GM19395 (cell line): ENCODE measurements around the gene REXO1.
A peak's percentile ranks its signal among the peaks of the same experiment; 100 is the strongest.
"Not testable (repeated sequence)": the region's sequence is repeated elsewhere in the genome, so short reads cannot be mapped to it uniquely, and the experiment has no call there.

Experiments
- ATAC-seq: cut with Tn5 transposase; IDR thresholded peaks from one replicate; pipeline ENCODE4 v1.9.1; 2021; ENCODE audit warnings: mild to moderate bottlenecking, moderate library complexity; ENCODE audit not compliant: unreplicated experiment

REXO1 gene

GRCh38 chr19:1814391-1814790 is 33.9 kb downstream of the REXO1 start:
- no peak for ATAC-seq

- ATAC-seq = no peak
Measured at GRCh38 chr19:1813192-1814182, 34.8 kb downstream of the REXO1 start.

- peak; percentile 77 for ATAC-seq
Measured at GRCh38 chr19:1812426-1813191, 35.7 kb downstream of the REXO1 start.

GRCh38 chr19:1811942-1812425 is 36.3 kb downstream of the REXO1 start, which contains the start of gene ATP8B3:
TSS of gene ATP8B3 (minus strand) at chr19:1812276. CDS start at chr19:1811736, 540 bp downstream.
- no peak for ATAC-seq

- no peak for ATAC-seq
Measured at GRCh38 chr19:1811472-1811894, 36.8 kb downstream of the REXO1 start.

GRCh38 chr19:1810439-1811160 is 37.7 kb downstream of the REXO1 start:
- ATAC-seq = no peak

DNA sequence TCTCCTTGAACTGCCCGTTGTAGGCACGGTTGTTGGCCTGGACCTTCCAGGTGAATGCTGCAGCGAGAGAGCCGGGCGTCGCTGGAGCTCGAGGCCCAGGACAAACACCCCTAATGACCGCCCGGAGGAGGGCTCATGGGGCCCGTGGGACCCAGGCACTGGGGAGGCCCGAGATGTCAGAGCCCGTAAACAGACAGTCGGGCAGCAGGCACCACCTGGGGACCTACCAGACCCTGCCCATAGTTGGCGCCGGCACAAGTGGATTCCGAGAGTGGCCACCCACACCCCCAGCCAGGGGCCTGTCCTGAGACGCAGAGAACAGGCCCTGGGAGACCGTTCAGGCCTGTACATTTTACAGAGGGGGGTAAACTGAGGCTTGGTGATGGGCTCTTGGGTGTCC is 38.6 kb downstream of the REXO1 start:
- no peak for ATAC-seq

DNA sequence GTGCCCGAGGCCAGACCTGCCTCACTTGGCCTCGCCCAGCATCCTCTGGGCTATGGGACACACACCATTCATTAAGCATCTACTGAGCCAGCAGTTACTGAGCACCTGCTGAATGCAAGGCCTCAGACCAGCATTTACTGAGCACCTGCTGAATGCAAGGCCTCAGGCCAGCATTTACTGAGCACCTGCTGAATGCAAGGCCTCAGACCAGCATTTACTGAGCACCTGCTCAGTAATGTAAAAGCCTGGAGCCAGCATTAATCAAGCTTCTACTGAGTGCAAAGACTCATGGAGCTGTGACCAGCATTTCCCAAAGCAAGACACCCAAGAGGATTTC is 39.9 kb downstream of the REXO1 start:
- no peak for ATAC-seq

- no peak for ATAC-seq
Measured at GRCh38 chr19:1807695-1808394, 40.4 kb downstream of the REXO1 start.

GRCh38 chr19:1807030-1807694 is 41.1 kb downstream of the REXO1 start:
- no peak for ATAC-seq

DNA sequence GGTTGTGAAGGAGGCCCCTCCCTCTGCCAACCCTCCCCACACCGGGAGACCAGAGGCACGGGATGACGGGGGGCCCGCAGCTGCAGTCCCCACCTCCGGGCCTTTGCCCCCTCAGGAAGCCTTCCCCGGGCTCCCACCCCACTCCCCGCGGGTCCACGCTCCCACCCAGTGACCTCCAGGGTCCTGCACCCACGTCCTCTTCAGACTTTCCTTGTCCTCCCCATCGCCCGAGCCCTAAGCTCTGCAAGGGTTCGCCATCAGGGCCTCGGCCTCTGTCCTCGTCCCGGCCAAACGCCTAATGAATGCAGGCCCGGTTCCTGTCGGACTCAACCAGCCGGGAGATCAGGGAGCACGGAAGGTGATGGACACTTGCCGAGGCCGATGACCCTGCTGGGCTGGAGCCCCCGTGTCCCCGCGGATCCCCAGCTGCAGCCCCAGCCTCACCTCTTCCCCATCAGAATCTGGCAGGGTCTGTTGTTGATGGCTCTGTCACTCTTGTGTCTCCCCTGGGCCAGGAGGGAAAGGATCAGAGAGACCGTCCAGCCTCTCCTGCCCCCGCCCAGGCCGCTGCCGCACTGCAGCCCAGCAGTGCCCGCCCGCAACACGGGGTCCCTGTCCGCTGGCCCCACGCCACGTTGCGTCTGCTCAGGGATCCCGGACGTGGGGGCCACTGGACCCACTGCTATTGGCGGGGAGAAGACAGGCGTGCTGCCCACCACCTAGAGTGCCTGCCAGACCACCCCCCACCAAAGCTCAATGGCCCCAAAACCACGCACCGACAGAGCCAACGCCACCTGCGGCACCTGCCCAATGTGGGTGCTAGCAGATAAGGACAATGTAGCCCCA is 41.9 kb downstream of the REXO1 start:
- no peak for ATAC-seq

- no peak for ATAC-seq
Measured at GRCh38 chr19:1805401-1806183, 42.7 kb downstream of the REXO1 start.

- ATAC-seq = no peak
Measured at GRCh38 chr19:1804858-1805257, 43.4 kb downstream of the REXO1 start.

DNA sequence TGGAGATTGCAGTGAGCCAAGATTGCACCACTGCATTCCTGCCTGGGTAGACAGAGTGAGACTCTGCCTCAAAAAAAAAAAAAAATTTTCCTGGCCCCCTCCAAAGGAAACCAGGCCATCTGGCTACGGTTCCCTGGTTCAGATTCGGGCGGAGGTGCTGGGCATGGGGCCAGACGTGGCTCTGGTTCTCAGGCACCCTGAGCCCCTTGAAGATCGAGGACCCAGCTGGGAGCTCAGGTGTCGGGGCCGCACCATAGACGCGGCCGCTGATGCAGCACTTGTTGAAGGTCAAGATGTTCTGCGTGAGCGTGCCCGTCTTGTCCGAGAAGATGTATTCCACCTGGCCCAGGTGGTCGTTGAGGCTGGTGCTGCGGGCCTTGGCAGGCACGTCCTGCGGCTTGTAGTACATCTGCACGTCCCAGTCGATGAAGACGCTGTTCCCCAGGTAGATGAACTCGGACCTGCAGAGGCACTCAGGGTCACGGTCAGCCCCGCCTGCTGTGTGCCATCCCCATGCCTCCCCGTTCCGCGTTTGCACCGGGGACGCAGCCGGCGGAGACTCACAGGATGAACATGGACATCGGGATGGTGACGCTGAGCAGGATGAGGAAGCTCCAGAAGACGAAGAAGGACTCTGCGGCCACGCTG is 48.5 kb downstream of the REXO1 start:
- no peak for ATAC-seq

DNA sequence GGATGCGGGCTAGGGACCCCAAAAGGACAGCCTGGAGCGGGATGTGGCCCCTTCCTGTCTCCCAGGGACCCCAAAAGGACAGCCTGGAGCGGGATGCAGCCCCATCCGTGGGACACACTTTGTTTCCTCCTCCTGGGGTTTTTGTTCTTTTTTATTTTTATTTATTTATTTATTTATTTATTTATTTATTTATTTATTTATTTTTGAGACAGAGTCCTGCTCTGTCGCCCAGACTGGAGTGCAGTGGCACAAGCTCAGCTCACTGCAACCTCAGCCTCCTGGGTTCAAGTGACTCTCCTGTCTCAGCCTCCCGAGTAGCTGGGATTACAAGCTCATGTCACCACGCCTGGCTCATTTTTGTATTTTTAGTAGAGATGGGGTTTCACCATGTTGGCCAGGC is 51.0 kb downstream of the REXO1 start:
- ATAC-seq = not testable (repeated sequence)

DNA sequence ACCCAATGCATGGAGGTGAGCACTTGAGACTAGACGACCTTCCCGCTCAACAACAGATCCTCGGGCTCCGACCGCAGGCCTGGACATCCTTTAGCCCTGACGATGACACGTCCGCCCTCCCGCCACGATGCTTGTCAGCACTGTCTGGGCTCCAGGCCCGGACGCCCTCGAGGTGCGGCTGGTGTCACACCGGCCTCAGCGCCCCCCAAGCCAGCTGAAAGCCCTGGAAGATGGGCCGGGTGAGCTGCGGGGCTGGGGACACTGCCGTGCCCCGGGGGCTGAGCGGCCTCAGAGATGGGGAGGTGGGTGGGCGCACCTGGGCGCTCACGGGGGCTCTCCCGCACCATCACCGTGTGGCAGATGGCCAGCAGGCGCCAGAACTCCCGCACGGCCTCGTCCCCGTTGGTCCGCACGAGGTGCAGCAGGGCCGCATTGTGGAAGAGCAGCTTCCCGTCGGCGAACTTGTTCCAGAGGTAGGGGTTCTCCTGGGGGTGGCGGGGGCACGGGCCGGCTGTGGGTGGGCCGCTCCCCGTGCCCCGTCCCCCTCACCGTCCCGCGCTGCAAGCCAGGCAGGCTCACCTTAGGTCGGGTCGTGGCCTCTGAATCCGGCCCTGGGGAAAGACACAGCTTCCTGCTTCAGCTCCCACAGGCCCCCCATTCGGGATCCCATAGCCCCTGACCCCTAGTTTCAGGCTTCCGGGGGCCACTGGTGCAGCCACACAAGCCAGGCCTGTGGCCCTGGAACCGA is 51.7 kb downstream of the REXO1 start:
- no peak for ATAC-seq
